ENCODE data around the gene FGF19.
"Not testable (repeated sequence)": the region's sequence is repeated elsewhere in the genome, so short reads cannot be mapped to it uniquely, and the experiment has no call there.

Gene FGF19

GRCh38 chr11:69695581-69695980 is 8.2 kb downstream of the FGF19 start:
- DNase-seq = no peak

GRCh38 chr11:69694781-69695180 is 9.0 kb downstream of the FGF19 start:
- DNase-seq = no peak

- no peak for DNase-seq
Observed at GRCh38 chr11:69692422-69692821, 11.4 kb downstream of the FGF19 start.

- DNase-seq = no peak
Observed at GRCh38 chr11:69691463-69691862, 12.4 kb downstream of the FGF19 start.

GRCh38 chr11:69689484-69690319 is 14.1 kb downstream of the FGF19 start:
- no peak for DNase-seq

GRCh38 chr11:69687969-69688771 is 15.7 kb downstream of the FGF19 start:
- DNase-seq = not testable (repeated sequence)

- no peak for DNase-seq
Observed at GRCh38 chr11:69686856-69687255, 17.0 kb downstream of the FGF19 start.

- DNase-seq = no peak
Observed at GRCh38 chr11:69686452-69686851, 17.4 kb downstream of the FGF19 start.

GRCh38 chr11:69685348-69685747 is 18.5 kb downstream of the FGF19 start:
- no peak for DNase-seq

GRCh38 chr11:69684651-69685050 is 19.2 kb downstream of the FGF19 start:
- DNase-seq = no peak

- no peak for DNase-seq
Observed at GRCh38 chr11:69683764-69684333, 20.0 kb downstream of the FGF19 start.

GRCh38 chr11:69682681-69683326 is 21.0 kb downstream of the FGF19 start:
- DNase-seq = no peak

- no peak for DNase-seq
Observed at GRCh38 chr11:69682221-69682620, 21.6 kb downstream of the FGF19 start.

GRCh38 chr11:69680688-69681087 is 23.1 kb downstream of the FGF19 start:
- no peak for DNase-seq

GRCh38 chr11:69677749-69678148 is 26.1 kb downstream of the FGF19 start:
- DNase-seq = no peak

- peak; percentile 97 for DNase-seq
Observed at GRCh38 chr11:69674886-69675714, 28.7 kb downstream of the FGF19 start, which contains the start of gene LTO1. TSS of gene LTO1 (minus strand) at chr11:69675353. CDS start at chr11:69675239, 114 bp downstream.

GRCh38 chr11:69674267-69674885 is 29.4 kb downstream of the FGF19 start:
- no peak for DNase-seq

GRCh38 chr11:69671734-69672465 is 31.9 kb downstream of the FGF19 start:
- no peak for DNase-seq

- peak; percentile 66 for DNase-seq
Observed at GRCh38 chr11:69670158-69670845, 33.5 kb downstream of the FGF19 start.

- DNase-seq = no peak
Observed at GRCh38 chr11:69669486-69669885, 34.3 kb downstream of the FGF19 start.
